HG03060 (cell line): Measurements from ENCODE around the gene TNFAIP2.

Experiments used
- ATAC-seq: cut with Tn5 transposase; IDR thresholded peaks from one replicate; pipeline ENCODE4 v1.9.1; 2021; ENCODE audit warnings: low read depth, moderate number of reproducible peaks; ENCODE audit not compliant: unreplicated experiment

Gene TNFAIP2

DNA sequence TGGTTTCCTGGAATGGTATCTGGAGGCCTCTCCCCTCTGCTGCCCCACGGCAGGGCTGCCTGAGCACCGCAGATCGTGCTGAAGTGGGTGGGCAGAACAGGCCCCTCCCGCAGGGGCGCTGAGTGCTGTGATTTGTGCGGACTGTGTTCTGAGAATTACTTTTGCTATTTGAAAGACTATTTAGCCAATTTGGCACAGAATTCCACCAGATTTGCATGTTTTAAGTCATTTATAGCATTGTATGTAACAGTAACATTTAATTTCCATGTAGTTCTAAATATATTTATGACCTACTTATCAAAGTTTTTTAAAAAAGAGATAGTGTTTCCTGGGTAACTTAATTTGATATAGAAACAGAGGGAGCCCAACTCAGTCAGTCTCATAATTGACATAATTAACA is 55.3 kb downstream of the TNFAIP2 start:
- ATAC-seq = no peak

DNA sequence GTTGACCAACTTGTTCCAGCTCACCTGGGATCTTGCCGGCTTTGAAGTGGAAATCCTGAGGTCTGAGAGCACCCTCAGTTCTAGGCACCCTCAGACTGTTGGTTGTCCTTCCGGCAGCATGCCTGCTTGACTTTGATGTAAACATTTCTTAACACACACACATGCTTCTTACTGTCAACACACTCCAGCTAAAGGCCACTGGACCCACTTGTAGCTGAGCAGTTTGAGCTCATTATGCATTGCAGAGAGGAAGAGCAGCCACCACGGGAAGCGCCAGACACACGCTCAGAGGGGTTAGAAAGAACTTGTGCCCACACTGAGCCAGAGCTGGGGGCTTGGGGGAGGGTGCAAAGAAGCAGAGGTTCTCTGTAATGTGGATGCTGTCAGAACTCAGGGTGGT is 55.8 kb downstream of the TNFAIP2 start:
- no peak for ATAC-seq

DNA sequence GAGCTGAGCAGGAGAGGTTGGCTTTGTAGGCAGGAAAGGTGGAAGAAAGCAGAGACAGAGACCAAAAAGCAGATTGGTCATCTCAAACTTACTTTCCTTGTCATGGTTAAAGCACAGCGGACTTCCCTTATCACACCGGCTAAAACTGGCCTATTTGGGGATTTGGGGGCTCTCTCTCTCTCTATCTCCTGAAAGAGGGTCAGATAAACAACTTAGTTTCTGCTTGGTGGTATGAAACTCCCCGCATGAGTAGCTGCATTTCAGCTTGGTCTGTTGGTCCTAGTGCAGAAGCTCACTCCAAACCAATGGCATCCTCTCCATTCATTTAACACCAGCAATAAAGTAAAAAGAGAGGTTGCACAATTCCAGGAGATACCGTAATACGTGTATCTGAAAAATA is 57.1 kb downstream of the TNFAIP2 start:
- ATAC-seq = no peak

DNA sequence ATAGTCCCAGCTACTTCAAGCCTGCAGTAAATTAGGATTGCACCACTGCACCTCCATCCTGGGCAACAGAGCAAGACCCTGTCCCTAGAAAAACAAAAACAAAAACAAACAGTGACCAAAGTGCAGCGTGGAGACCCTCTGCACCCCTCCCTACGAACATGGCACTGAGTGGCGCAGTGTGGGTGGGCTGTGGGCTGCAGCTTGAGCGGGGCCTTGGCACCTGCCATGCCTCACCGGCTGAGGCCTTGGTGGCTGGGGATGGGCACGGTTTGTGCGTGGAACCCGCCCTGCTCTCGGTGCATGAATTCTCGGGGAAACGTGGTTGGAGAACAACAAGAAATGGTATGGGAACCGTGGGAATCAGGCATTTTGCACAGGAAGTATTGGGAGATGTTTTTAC is 60.8 kb downstream of the TNFAIP2 start:
- ATAC-seq = no peak

DNA sequence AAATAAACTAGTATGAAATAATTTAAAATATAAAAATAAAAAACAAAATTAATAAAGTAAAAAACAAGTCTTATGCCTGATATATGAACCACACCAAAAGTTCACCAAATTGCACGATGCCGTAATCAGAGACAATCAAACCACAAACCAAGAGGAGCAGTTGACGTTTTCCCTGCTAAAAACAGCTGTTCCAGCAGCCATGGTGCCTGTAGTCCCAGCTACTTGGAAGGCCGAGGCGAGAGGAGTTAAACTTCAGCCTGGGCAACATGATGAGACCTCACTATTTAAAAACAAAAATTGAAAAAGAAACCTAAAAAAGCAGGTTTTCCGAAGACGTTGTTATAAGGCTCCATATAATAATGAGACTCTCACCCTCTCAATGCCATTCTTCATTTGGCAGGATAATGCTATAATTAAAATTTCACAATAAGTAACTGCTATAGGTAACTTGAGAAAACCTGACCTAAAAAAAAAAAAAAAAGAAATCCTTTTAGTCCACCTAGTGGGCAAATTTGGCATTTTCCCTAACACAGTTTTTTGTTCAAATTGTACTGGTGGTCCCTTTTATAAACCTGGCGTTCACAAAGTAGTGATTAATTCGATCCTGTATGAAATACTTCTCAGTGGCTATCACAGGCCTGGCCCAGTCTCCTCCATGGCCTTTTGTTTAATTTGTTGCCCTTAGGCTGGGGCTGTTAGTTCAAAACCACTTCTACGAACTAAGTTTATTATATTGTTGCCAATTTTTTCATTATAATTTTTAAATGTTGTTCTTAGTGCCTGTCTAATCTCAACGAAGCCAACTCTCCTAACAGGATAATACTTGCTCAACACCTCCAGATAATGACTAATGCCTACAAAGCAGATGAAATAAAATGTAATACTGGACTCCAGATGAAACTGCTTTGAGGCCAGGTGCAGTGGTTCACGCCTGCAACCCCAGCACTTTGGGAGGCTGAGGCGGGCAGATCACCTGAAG is 62.1 kb downstream of the TNFAIP2 start:
- no peak for ATAC-seq

DNA sequence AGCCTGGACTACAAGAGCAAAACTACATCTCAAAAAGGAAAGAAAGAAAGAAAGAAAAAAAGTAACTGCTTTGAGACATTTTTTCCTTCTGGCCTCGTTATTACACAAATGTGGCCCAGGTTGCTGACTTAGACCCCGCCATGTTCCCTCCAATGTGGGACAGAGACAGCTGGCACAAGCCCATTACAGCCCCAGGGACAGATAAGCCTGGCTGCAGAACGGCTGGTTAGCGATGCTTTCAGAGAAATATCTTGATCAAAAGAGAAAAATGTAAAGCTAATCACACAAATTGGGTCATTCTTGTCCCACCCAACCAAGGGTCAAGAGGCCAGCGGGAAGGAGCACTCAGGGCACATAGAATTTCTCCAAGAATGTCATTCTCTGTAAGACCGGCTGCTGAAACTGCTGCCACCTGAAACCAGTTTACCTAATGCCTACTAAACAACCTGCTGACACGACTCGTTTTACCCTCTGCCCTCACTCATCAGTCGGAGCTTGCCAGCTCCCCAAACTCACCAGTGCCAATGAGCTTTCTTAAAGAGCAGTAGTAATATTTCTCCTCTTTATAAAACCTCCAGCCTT is 63.1 kb downstream of the TNFAIP2 start:
- ATAC-seq = no peak
